HepG2 (cell line): ENCODE measurements around the gene AP4S1. TPM values are rescaled to one million over a fixed set of nuclear protein-coding genes. Genes with fewer than 3 reads are reported as not detected.

Experiments used
- CENPT ChIP-seq: sonication (generic); formaldehyde crosslinking; IDR thresholded peaks from 2 replicates; pipeline ENCODE4 v1.8.0; 2022; ENCODE audit warnings: low read depth, mild to moderate bottlenecking, moderate library complexity, missing genetic modification reagents
- CREM ChIP-seq, 2 experiments: sonication (generic) in 1 of 2; formaldehyde crosslinking in 1 of 2; IDR thresholded peaks; 2 replicates each; pipeline versions ENCODE4 v1.4.0 to v1.6.1; 2016 to 2020; ENCODE audit warnings: antibody characterized with exemption in 1 of 2, mild to moderate bottlenecking in 1 of 2, missing genetic modification reagents in 1 of 2
- EEA1 ChIP-seq: sonication (generic); formaldehyde crosslinking; IDR thresholded peaks from 2 replicates; pipeline ENCODE4 v1.5.1; 2020; ENCODE audit warnings: mild to moderate bottlenecking, missing genetic modification reagents, borderline replicate concordance
- PCBP2 ChIP-seq: fragments of 200-400 bp; formaldehyde crosslinking; optimal IDR thresholded peaks from 2 replicates; pipeline ENCODE3; 2018; ENCODE audit warnings: low read length, low read depth; ENCODE audit not compliant: poor library complexity, severe bottlenecking
- SETDB1 ChIP-seq: sonication (generic); formaldehyde crosslinking; IDR thresholded peaks from 2 replicates; pipeline ENCODE4 v1.5.1; 2020; ENCODE audit warnings: missing genetic modification reagents, mild to moderate bottlenecking, borderline replicate concordance
- SOX13 ChIP-seq, 3 experiments: fragments of 450-650 bp in 1 of 3; sonication (generic) in 1 of 3; formaldehyde crosslinking in 1 of 3; IDR thresholded peaks in 2 of 3; conservative IDR thresholded peaks in 1 of 3; 2 replicates each; pipeline versions ENCODE4 v1.5.0 to v1.6.1; 2016 to 2020; ENCODE audit warnings: antibody characterized with exemption in 1 of 3, mild to moderate bottlenecking in 1 of 3, missing compliant biosample characterization in 1 of 3, missing genetic modification reagents in 1 of 3, moderate library complexity in 1 of 3
- TCF12 ChIP-seq, 2 experiments: fragments of 450-650 bp in 1 of 2; sonication (generic) in 1 of 2; formaldehyde crosslinking in 1 of 2; IDR thresholded peaks; 2 replicates each; pipeline versions ENCODE4 v1.6.1 to v1.8.0; 2017 to 2022; ENCODE audit warnings: antibody characterized with exemption in 1 of 2, mild to moderate bottlenecking in 1 of 2, missing genetic modification reagents in 1 of 2, moderate library complexity in 1 of 2
- ZNF3 ChIP-seq: IDR thresholded peaks from 2 replicates; pipeline ENCODE4 v1.7.0; 2017; ENCODE audit warnings: inconsistent platforms
- ZNF432 ChIP-seq: sonication (generic); formaldehyde crosslinking; IDR thresholded peaks from 2 replicates; pipeline ENCODE4 v1.5.0; 2020; ENCODE audit warnings: missing genetic modification reagents, mild to moderate bottlenecking, borderline replicate concordance
- ZNF468 ChIP-seq: sonication (generic); formaldehyde crosslinking; IDR thresholded peaks from 2 replicates; pipeline ENCODE4 v1.8.0; 2022; ENCODE audit warnings: mild to moderate bottlenecking, moderate library complexity, missing genetic modification reagents
- ZNF501 ChIP-seq: sonication (generic); formaldehyde crosslinking; IDR thresholded peaks from 2 replicates; pipeline ENCODE4 v1.5.1; 2020; ENCODE audit warnings: mild to moderate bottlenecking, moderate library complexity, missing genetic modification reagents
- ZNF589 ChIP-seq: sonication (generic); formaldehyde crosslinking; conservative IDR thresholded peaks from 2 replicates; pipeline ENCODE4 v1.8.0; 2022; ENCODE audit warnings: mild to moderate bottlenecking, moderate library complexity, missing genetic modification reagents
- ZNF720 ChIP-seq: sonication (generic); formaldehyde crosslinking; IDR thresholded peaks from 2 replicates; pipeline ENCODE4 v1.4.0; 2020; ENCODE audit warnings: missing genetic modification reagents
- ZNF790 ChIP-seq: sonication (generic); formaldehyde crosslinking; IDR thresholded peaks from 2 replicates; pipeline ENCODE4 v1.8.0; 2022; ENCODE audit warnings: missing genetic modification reagents, mild to moderate bottlenecking, borderline replicate concordance
- polyA plus RNA-seq, 8 experiments: library from polyadenylated mRNA; depleted of rRNA in 3 of 8; stranded (reverse) in 7 of 8; unstranded in 1 of 8; fragments of >200 nt; fragmentation: Illumina TruSeq in 4 of 8; extraction: Trizol in 4 of 8; gene quantifications; 2 replicates each; pipeline versions ENCODE4 v1.2.1 to v1.2.3, GENCODE V29; 2011 to 2016; ENCODE audit warnings: low read depth in 4 of 8, missing spikeins in 1 of 8, mixed read lengths in 1 of 8; ENCODE audit not compliant: insufficient read depth in 1 of 8
- total RNA-seq, 5 experiments: library from RNA; depleted of rRNA; stranded (reverse); fragments of >200 nt; fragmentation: Illumina TruSeq; extraction: Trizol; gene quantifications; 2 replicates each; pipeline ENCODE4 v1.2.3, GENCODE V29; 2016; ENCODE audit warnings: low read depth in 1 of 5
- TF ChIP-seq, protein P1 (sequence below): sonication (generic); formaldehyde crosslinking; IDR thresholded peaks from 2 replicates; pipeline ENCODE4 v1.4.0; 2020; ENCODE audit warnings: missing genetic modification reagents, mild to moderate bottlenecking, borderline replicate concordance
- TF ChIP-seq, protein P2 (sequence below): sonication (generic); formaldehyde crosslinking; IDR thresholded peaks from 2 replicates; pipeline ENCODE4 v1.8.1; 2023; ENCODE audit warnings: missing genetic modification reagents, inconsistent platforms, borderline replicate concordance
- TF ChIP-seq, protein P3 (sequence below): sonication (generic); formaldehyde crosslinking; IDR thresholded peaks from 2 replicates; pipeline ENCODE4 v1.5.1; 2020; ENCODE audit warnings: mild to moderate bottlenecking, missing genetic modification reagents, moderate library complexity
- TF ChIP-seq, protein P4 (sequence below): sonication (generic); formaldehyde crosslinking; conservative IDR thresholded peaks from 2 replicates; pipeline ENCODE4 v1.4.0; 2020; ENCODE audit warnings: missing genetic modification reagents
- TF ChIP-seq, protein P5 (sequence below): sonication (generic); formaldehyde crosslinking; conservative IDR thresholded peaks from 2 replicates; pipeline ENCODE4 v1.4.0; 2020; ENCODE audit warnings: missing genetic modification reagents

Gene AP4S1
- total and polyA plus RNA-seq, 2 of the 13 experiments (the other 11 are each of a cell fraction or from before 2014, with no cell fraction given) = 3.9 to 21.1 TPM

DNA sequence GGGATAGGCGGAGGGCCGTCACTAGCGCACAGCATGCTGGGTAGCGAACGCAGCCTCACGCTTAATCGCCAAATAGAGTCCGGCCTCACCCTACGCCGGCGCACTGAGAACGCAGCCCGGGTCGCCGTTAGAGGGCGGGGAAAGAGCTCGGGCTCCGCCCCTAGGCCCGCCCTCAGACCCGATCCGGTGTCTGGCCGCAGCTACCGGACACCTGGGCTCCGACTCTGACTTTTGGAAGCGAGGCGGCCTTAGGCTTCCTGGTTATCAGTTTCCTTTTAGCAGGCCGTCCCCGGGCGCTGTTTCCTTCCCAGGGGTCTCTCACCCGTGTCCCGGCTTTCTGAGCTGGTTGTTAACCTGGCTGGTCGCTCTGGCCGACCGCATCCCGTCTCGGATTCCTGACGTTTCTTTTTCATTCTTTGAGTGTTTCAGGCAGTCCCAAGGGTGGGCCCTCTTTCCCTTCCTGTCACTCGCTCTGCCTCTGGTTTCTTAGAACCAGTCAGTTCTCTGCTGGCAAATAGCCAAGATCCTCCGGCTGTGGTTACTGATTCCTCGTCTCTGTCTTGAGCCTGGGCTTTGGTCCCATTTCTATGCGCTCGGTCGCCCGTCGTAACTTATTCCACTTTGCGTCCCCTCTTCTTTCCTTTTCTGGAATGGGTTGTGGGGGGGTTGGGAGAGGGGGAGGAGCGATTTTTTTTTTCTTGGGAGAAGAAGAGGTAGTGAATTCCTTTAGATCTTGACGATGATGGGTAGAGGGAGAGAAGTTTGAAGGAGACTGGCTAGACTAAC is 1.2 kb downstream of the AP4S1 start (continued):
- TF ChIP-seq SOX13 (IDR thresholded peaks at IDR 0.05) (peak; percentile 28; the same call in 1 of the 2 replicates), SOX13 (CRISPR knock-in tag; conservative IDR thresholded peaks at IDR 0.05 in 1 of 2, IDR thresholded peaks at IDR 0.05 in 1 of 2) (peak in 1 of 2 experiments; percentile 92; a peak in 3 of 4 replicates), ZNF790 (CRISPR knock-in tag) (peak; percentile 78), CREM (IDR thresholded peaks at IDR 0.05) (peak; percentile 54; the same call in 1 of the 2 replicates), CREM (CRISPR knock-in tag; IDR thresholded peaks at IDR 0.05) (no peak; the same call in 1 of the 2 replicates), ZNF720 (no peak), TCF12 (IDR thresholded peaks at IDR 0.05) (no peak), TCF12 (CRISPR knock-in tag; IDR thresholded peaks at IDR 0.05) (peak; percentile 67; the same call in 1 of the 2 replicates), ZNF501 (CRISPR knock-in tag) (peak; percentile 98), ZNF589 (CRISPR knock-in tag) (no peak), SETDB1 (CRISPR knock-in tag) (no peak), ZNF3 (CRISPR knock-in tag) (peak; percentile 72), CENPT (CRISPR knock-in tag) (no peak), ZNF432 (no peak), ZNF468 (CRISPR knock-in tag) (no peak), PCBP2 (peak; percentile 93), EEA1 (CRISPR knock-in tag) (peak; percentile 73; the same call in 1 of the 2 replicates)
- TF ChIP-seq, protein P1, sequence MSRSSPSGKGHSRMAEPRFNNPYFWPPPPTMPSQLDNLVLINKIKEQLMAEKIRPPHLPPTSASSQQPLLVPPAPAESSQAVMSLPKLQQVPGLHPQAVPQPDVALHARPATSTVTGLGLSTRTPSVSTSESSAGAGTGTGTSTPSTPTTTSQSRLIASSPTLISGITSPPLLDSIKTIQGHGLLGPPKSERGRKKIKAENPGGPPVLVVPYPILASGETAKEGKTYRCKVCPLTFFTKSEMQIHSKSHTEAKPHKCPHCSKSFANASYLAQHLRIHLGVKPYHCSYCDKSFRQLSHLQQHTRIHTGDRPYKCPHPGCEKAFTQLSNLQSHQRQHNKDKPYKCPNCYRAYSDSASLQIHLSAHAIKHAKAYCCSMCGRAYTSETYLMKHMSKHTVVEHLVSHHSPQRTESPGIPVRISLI (CRISPR knock-in tag) = peak; percentile 93
- TF ChIP-seq, protein P2, sequence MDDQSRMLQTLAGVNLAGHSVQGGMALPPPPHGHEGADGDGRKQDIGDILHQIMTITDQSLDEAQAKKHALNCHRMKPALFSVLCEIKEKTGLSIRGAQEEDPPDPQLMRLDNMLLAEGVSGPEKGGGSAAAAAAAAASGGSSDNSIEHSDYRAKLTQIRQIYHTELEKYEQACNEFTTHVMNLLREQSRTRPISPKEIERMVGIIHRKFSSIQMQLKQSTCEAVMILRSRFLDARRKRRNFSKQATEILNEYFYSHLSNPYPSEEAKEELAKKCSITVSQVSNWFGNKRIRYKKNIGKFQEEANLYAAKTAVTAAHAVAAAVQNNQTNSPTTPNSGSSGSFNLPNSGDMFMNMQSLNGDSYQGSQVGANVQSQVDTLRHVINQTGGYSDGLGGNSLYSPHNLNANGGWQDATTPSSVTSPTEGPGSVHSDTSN (CRISPR knock-in tag) = no peak
- TF ChIP-seq, protein P3, sequence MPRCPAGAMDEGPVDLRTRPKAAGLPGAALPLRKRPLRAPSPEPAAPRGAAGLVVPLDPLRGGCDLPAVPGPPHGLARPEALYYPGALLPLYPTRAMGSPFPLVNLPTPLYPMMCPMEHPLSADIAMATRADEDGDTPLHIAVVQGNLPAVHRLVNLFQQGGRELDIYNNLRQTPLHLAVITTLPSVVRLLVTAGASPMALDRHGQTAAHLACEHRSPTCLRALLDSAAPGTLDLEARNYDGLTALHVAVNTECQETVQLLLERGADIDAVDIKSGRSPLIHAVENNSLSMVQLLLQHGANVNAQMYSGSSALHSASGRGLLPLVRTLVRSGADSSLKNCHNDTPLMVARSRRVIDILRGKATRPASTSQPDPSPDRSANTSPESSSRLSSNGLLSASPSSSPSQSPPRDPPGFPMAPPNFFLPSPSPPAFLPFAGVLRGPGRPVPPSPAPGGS (CRISPR knock-in tag) = peak; percentile 84
- TF ChIP-seq, protein P4, sequence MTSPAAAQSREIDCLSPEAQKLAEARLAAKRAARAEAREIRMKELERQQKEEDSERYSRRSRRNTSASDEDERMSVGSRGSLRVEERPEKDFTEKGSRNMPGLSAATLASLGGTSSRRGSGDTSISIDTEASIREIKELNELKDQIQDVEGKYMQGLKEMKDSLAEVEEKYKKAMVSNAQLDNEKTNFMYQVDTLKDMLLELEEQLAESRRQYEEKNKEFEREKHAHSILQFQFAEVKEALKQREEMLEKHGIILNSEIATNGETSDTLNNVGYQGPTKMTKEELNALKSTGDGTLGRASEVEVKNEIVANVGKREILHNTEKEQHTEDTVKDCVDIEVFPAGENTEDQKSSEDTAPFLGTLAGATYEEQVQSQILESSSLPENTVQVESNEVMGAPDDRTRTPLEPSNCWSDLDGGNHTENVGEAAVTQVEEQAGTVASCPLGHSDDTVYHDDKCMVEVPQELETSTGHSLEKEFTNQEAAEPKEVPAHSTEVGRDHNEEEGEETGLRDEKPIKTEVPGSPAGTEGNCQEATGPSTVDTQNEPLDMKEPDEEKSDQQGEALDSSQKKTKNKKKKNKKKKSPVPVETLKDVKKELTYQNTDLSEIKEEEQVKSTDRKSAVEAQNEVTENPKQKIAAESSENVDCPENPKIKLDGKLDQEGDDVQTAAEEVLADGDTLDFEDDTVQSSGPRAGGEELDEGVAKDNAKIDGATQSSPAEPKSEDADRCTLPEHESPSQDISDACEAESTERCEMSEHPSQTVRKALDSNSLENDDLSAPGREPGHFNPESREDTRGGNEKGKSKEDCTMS = no peak
- TF ChIP-seq, protein P5, sequence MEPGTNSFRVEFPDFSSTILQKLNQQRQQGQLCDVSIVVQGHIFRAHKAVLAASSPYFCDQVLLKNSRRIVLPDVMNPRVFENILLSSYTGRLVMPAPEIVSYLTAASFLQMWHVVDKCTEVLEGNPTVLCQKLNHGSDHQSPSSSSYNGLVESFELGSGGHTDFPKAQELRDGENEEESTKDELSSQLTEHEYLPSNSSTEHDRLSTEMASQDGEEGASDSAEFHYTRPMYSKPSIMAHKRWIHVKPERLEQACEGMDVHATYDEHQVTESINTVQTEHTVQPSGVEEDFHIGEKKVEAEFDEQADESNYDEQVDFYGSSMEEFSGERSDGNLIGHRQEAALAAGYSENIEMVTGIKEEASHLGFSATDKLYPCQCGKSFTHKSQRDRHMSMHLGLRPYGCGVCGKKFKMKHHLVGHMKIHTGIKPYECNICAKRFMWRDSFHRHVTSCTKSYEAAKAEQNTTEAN (CRISPR knock-in tag) = peak; percentile 67
